GM20431 (cell line): ENCODE data around the gene CDH16.
"Not testable (repeated sequence)": the region's sequence is repeated elsewhere in the genome, so short reads cannot be mapped to it uniquely, and the experiment has no call there.

ENCODE experiments used
- in situ Hi-C: fragments of 300-500 bp; cut with MseI, MboI; formaldehyde crosslinking; loops from one replicate; pipeline ENCODE4 v1.15.0; 2020; ENCODE audit warnings: low sequenced_read_pairs; ENCODE audit not compliant: unreplicated experiment

The CDH16 gene

GRCh38 chr16:66947302-66948065 is 28.8 kb upstream of the CDH16 start:
- in situ Hi-C loops = no loop called here

GRCh38 chr16:66946974-66947301 is 28.3 kb upstream of the CDH16 start:
- in situ Hi-C loops = no loop called here

- in situ Hi-C loops = no loop called here
Observed at GRCh38 chr16:66946541-66946940, 27.9 kb upstream of the CDH16 start.

GRCh38 chr16:66945939-66946338 is 27.3 kb upstream of the CDH16 start:
- in situ Hi-C loops = no loop called here

GRCh38 chr16:66944971-66945370 is 26.3 kb upstream of the CDH16 start:
- in situ Hi-C loops = not testable (repeated sequence)

- in situ Hi-C loops = no loop called here
Observed at GRCh38 chr16:66944054-66944441, 25.4 kb upstream of the CDH16 start.

GRCh38 chr16:66943426-66944053 is 24.9 kb upstream of the CDH16 start:
- in situ Hi-C loops = no loop called here

GRCh38 chr16:66942981-66943380 is 24.3 kb upstream of the CDH16 start:
- in situ Hi-C loops = no loop called here

GRCh38 chr16:66940236-66940635 is 21.6 kb upstream of the CDH16 start:
- in situ Hi-C loops = no loop called here

GRCh38 chr16:66939366-66939765 is 20.7 kb upstream of the CDH16 start:
- in situ Hi-C loops = no loop called here

- in situ Hi-C loops = no loop called here
Observed at GRCh38 chr16:66937725-66938337, 19.1 kb upstream of the CDH16 start.

GRCh38 chr16:66936889-66937554 is 18.3 kb upstream of the CDH16 start:
- in situ Hi-C loops = no loop called here

- in situ Hi-C loops = no loop called here
Observed at GRCh38 chr16:66936462-66936861, 17.8 kb upstream of the CDH16 start.

GRCh38 chr16:66935314-66936011 is 16.8 kb upstream of the CDH16 start, which contains the start of gene CES2:
Gene CES2 (plus strand): TSS chr16:66935516. CDS start chr16:66935636, 120 bp downstream.
- in situ Hi-C loops = no loop called here

- in situ Hi-C loops = not testable (repeated sequence)
Observed at GRCh38 chr16:66934839-66935313, 16.2 kb upstream of the CDH16 start.

GRCh38 chr16:66934138-66934838 is 15.6 kb upstream of the CDH16 start, which contains the start of gene CIAO2B:
Gene CIAO2B (minus strand): TSS chr16:66934402. CDS start chr16:66934364, 38 bp downstream.
- in situ Hi-C loops = no loop called here

- in situ Hi-C loops = no loop called here
Observed at GRCh38 chr16:66933776-66934137, 15.1 kb upstream of the CDH16 start.

- in situ Hi-C loops = no loop called here
Observed at GRCh38 chr16:66932076-66932475, 13.4 kb upstream of the CDH16 start.

GRCh38 chr16:66931665-66932064 is 13.0 kb upstream of the CDH16 start:
- in situ Hi-C loops = no loop called here
